Measurements from ENCODE around the gene OR5H6.

DNA sequence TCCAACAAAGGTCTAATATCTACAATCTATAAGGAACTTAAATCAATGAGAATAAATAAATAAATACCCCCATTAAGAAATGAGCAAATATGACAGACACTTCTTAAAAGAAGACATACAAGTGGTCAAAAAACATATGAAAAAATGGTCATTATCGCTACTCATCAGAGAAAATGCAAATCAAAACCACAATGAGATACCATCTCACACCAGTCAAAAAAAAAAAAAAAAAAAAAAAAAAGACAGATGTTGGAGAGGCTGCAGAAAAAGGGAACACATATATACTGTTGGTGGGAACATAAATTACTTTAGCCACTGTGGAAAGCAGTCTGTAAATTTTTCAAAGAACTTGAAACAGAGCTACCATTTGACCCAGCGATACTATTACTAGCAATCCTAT is 31.6 kb upstream of the OR5H6 start:
- TF ChIP-seq TCF7 (IDR thresholded peaks at IDR 0.05; ENCODE audit: low read depth) = no peak
- TF ChIP-seq ZNF775 (CRISPR knock-in tag; IDR thresholded peaks at IDR 0.05; ENCODE audit: borderline replicate concordance) = no peak
- no peak for TF ChIP-seq ZNF605 (CRISPR knock-in tag; IDR thresholded peaks at IDR 0.05)
- TF ChIP-seq ATF7 (IDR thresholded peaks at IDR 0.05) = no peak
- TF ChIP-seq ATF7 (CRISPR knock-in tag; IDR thresholded peaks at IDR 0.05) = no peak
- no peak for TF ChIP-seq ZBTB1 (CRISPR knock-in tag; IDR thresholded peaks at IDR 0.05; ENCODE audit: borderline replicate concordance)
- no peak for TF ChIP-seq POLR2AphosphoS5 (IDR thresholded peaks at IDR 0.05; ENCODE audit: low read depth, low read length)
- TF ChIP-seq NR1H2 (CRISPR knock-in tag; IDR thresholded peaks at IDR 0.05; ENCODE audit: borderline replicate concordance, low read depth) = no peak
- no peak for TF ChIP-seq SRY (CRISPR knock-in tag; IDR thresholded peaks at IDR 0.05)
- no peak for TF ChIP-seq TP53 (CRISPR knock-in tag; conservative IDR thresholded peaks at IDR 0.05)
- no peak for TF ChIP-seq MAFK (conservative IDR thresholded peaks at IDR 0.05 in 1 of 2, IDR thresholded peaks at IDR 0.05 in 1 of 2; ENCODE audit: low read length in 2 of 2)

All from HepG2 (cell line).